Measurements from ENCODE around the gene ZNF487. TPM values are rescaled to one million over a fixed set of nuclear protein-coding genes. Genes with fewer than 3 reads are reported as not detected.

The ZNF487 gene
- total RNA-seq, 1 experiment from 2014 or later, result 4.0 TPM

GRCh38 chr10:43410345-43410744, 26.6 kb upstream of the ZNF487 start:
- no TSS peak for BruUV-seq (replicated peaks)
- CTCF ChIA-PET, result interaction anchor here (1.5 kb wide), 1 partner anchor 61 kb away, joined by 4 read pairs; no protein-coding TSS in a partner anchor
- no peak overlapping the region for H2AFZ ChIP-seq (ENCODE audit: low read depth, low read length, poor library complexity, severe bottlenecking)
- POLR2A ChIA-PET, result interaction anchor here (1.4 to 2.2 kb wide), 2 partner anchors 26 to 29 kb away, joined by 3 to 6 read pairs; partner anchors contain the start of gene ZNF487
- no peak for TF ChIP-seq ATF3 (IDR thresholded peaks at IDR 0.05)
- TF ChIP-seq EZH2 (IDR thresholded peaks at IDR 0.05), result no peak
- TF ChIP-seq EGR1 (IDR thresholded peaks at IDR 0.05; ENCODE audit: low read depth), result peak; percentile 88
- no peak for TF ChIP-seq REST (IDR thresholded peaks at IDR 0.05; ENCODE audit: low read depth)
- no peak for TF ChIP-seq JUND (IDR thresholded peaks at IDR 0.05)
- TF ChIP-seq CEBPB (IDR thresholded peaks at IDR 0.05; ENCODE audit: low read depth), result no peak
- TF ChIP-seq EZH2phosphoT487 (IDR thresholded peaks at IDR 0.05; ENCODE audit: borderline replicate concordance), result no peak
- TF ChIP-seq CBX3 (IDR thresholded peaks at IDR 0.05; ENCODE audit: low read depth), result no peak
- TF ChIP-seq ZBTB33 (IDR thresholded peaks at IDR 0.05; ENCODE audit: extremely low read depth, insufficient replicate concordance, low read length), result no peak
- no peaks in the 10 kb centered on the region for H3K27me3 ChIP-seq (ENCODE audit: insufficient read depth, low read length)
- H3K27ac ChIP-seq (ENCODE audit: low read depth, low read length), result peak overlapping the region; percentile 96
- RAD21 ChIA-PET (ENCODE audit: low non-redundant PET in 1 of 2, low total read pairs in 2 of 2, uncharacterized antibody in 2 of 2, unreplicated experiment in 2 of 2), result interaction anchor here in 1 of 2 experiments (0.6 kb wide), 1 partner anchor 14 kb away, joined by 3 read pairs; no protein-coding TSS in a partner anchor
- H3K4me2 ChIP-seq (ENCODE audit: low read length), result peak overlapping the region; percentile 93
- peak overlapping the region; percentile 83 to 93 for H3K4me3 ChIP-seq (replicated peaks in 1 of 2; ENCODE audit: low read depth in 1 of 2, low read length in 2 of 2)
- H3K9ac ChIP-seq (ENCODE audit: low read length), result peak overlapping the region; percentile 100
- intact Hi-C loops (cut with micrococcal nuclease), result no loop called here
- H3K79me2 ChIP-seq (ENCODE audit: insufficient read depth, low read length), result peaks cover 43% of the 10 kb centered on the region
- no peaks in the 10 kb centered on the region for H3K9me2 ChIP-seq (ENCODE audit: insufficient read depth)
- H3K36me3 ChIP-seq (ENCODE audit: control insufficient read depth in 1 of 2, insufficient read depth in 2 of 2, low read length in 2 of 2), result no peaks in the 10 kb centered on the region; a peak in 1 of 4 replicates
- peaks cover 20 to 38% of the 10 kb centered on the region in 2 experiments for H3K4me1 ChIP-seq (ENCODE audit: control insufficient read depth in 1 of 2, insufficient read depth in 2 of 2, low read length in 2 of 2)
- DNase-seq (ENCODE audit: low read depth, low spot score) (no peak), ATAC-seq (no peak)
- peaks cover 5% of the 10 kb centered on the region; the same call in 1 of the 2 replicates for H4K20me1 ChIP-seq (ENCODE audit: insufficient read depth)
- H3K9me3 ChIP-seq (ENCODE audit: control insufficient read depth in 1 of 2, insufficient read depth in 1 of 2, low read depth in 1 of 2, low read length in 2 of 2), result no peaks in the 10 kb centered on the region

Measured in HCT116 (cell line).